Breast epithelium (tissue), 4 donors: ENCODE measurements around the gene EHHADH. TPM values are rescaled to one million over a fixed set of nuclear protein-coding genes. Genes with fewer than 3 reads are reported as not detected.

Experiments
- DNase-seq, 2 donors: peaks; one replicate each; pipeline ENCODE4 v3.0.0-alpha.2; 2019; ENCODE audit warnings: low spot score in 2 of 2
- H3K27ac ChIP-seq, 2 donors: fragments of 200-600 bp; sonication (generic) in 1 of 2; one replicate each; pipeline ENCODE4 v1.5.1; 2016 to 2019; ENCODE audit warnings: mild to moderate bottlenecking in 1 of 2
- H3K27me3 ChIP-seq, 2 donors: fragments of 200-600 bp; sonication (generic) in 1 of 2; one replicate each; pipeline versions ENCODE4 v1.5.1 to v1.6.0; 2017 to 2019; ENCODE audit warnings: control low read depth in 1 of 2, mild to moderate bottlenecking in 1 of 2
- H3K36me3 ChIP-seq: fragments of 200-600 bp; one replicate; pipeline ENCODE4 v1.5.1; 2019
- H3K4me1 ChIP-seq, 2 donors: fragments of 200-600 bp; sonication (generic); one replicate each; pipeline ENCODE4 v1.5.1; 2016 to 2019; ENCODE audit warnings: control low read depth in 1 of 2
- H3K4me3 ChIP-seq, 3 donors: fragments of 200-600 bp; sonication (generic); 1 replicate in 2 of 3; 2 replicates in 1 of 3; pipeline ENCODE4 v1.5.1; 2016 to 2019; ENCODE audit warnings: mild to moderate bottlenecking in 3 of 3, moderate library complexity in 2 of 3
- H3K9me3 ChIP-seq, 2 donors: fragments of 200-600 bp; sonication (generic) in 1 of 2; one replicate each; pipeline ENCODE4 v1.5.1; 2016 to 2019; ENCODE audit warnings: control low read depth in 1 of 2
- POLR2A ChIP-seq: fragments of 450-650 bp; IDR thresholded peaks from one replicate; pipeline ENCODE4 v1.6.1; 2016; ENCODE audit warnings: antibody characterized with exemption, mild to moderate bottlenecking, moderate library complexity
- POLR2AphosphoS5 ChIP-seq, 3 donors: sonication (generic); formaldehyde crosslinking; IDR thresholded peaks; one replicate each; pipeline ENCODE4 v1.6.1; 2017; ENCODE audit warnings: antibody characterized with exemption in 3 of 3
- intact Hi-C: fragments of 100-400 bp; cut with DNase I; formaldehyde crosslinking; loops from one replicate; pipeline ENCODE4 v1.15.1; 2023; ENCODE audit warnings: low total_unique reads
- total RNA-seq, 3 donors: library from RNA; depleted of rRNA; stranded (reverse); fragments of >200 nt; gene quantifications; one replicate each; pipeline ENCODE4 v1.1.0, GENCODE V29; 2016
- TF ChIP-seq, protein P1 (sequence below), 3 donors: fragments of 450-650 bp; IDR thresholded peaks; one replicate each; pipeline ENCODE4 v1.5.1; 2016 to 2017; ENCODE audit warnings: antibody characterized with exemption in 3 of 3, mild to moderate bottlenecking in 3 of 3, moderate library complexity in 3 of 3

The EHHADH gene
- total RNA-seq, 3 donors from 2014 or later: 5.6 to 10.6 (median 6.7) TPM

DNA sequence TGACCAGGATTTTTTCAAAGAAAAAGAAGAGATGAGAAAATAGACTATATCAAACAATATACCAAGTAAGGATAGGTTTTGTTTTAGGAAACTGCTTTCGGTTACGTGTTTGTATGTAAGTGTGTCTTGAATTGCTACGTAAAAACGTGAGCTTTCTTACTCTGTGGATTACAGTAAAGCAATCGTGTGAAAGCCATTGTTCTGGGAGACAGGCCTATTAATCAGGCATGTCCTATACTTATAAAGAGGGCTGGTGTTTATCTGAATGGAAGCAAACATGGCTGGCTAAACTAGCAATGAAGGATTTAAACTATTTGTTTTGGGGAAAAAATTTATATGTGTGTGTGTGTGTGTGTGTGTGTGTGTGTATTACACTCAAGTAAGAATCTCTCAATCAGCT is 2.6 kb downstream of the EHHADH start:
- TF ChIP-seq POLR2AphosphoS5 (IDR thresholded peaks at IDR 0.05) (no peak), POLR2A (no peak)
- TF ChIP-seq, protein P1, sequence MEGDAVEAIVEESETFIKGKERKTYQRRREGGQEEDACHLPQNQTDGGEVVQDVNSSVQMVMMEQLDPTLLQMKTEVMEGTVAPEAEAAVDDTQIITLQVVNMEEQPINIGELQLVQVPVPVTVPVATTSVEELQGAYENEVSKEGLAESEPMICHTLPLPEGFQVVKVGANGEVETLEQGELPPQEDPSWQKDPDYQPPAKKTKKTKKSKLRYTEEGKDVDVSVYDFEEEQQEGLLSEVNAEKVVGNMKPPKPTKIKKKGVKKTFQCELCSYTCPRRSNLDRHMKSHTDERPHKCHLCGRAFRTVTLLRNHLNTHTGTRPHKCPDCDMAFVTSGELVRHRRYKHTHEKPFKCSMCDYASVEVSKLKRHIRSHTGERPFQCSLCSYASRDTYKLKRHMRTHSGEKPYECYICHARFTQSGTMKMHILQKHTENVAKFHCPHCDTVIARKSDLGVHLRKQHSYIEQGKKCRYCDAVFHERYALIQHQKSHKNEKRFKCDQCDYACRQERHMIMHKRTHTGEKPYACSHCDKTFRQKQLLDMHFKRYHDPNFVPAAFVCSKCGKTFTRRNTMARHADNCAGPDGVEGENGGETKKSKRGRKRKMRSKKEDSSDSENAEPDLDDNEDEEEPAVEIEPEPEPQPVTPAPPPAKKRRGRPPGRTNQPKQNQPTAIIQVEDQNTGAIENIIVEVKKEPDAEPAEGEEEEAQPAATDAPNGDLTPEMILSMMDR (IDR thresholded peaks at IDR 0.05): no peak
- intact Hi-C loops: no loop called here

DNA sequence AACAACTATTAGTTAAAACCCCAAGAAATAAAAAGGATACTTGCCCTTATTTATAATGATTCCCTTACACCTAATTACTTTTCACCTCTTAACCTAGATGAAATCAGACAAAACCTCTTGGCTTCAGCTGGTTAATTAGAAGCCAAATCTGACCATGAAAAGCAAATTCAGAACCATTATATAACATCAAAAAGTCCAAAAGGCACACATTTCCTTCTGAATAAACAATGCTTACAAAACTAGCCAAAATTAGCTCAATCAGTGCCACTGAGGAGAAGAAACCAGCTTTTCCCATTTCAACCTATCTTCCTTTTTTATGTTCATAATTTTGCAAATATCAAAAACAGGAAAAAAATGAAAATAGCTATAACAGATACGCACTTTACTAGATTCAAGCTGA is 3.2 kb downstream of the EHHADH start:
- no peak for DNase-seq
- H3K27ac ChIP-seq: no peak overlapping the region
- intact Hi-C loops: no loop called here
- H3K36me3 ChIP-seq: no peaks in the 10 kb centered on the region
- no peaks in the 10 kb centered on the region for H3K27me3 ChIP-seq
- no peaks in the 10 kb centered on the region for H3K4me1 ChIP-seq
- no peaks in the 10 kb centered on the region for H3K9me3 ChIP-seq
- H3K4me3 ChIP-seq: no peak overlapping the region
- no peak for TF ChIP-seq POLR2AphosphoS5 (IDR thresholded peaks at IDR 0.05)
- TF ChIP-seq, protein P1 (IDR thresholded peaks at IDR 0.05): no peak

More for the DNA sequence above, 2.6 kb downstream of the EHHADH start:
- Histone ChIP-seq H3K4me1 (no peaks in the 10 kb centered on the region), H3K9me3 (no peaks in the 10 kb centered on the region), H3K27ac (no peak overlapping the region), H3K27me3 (no peaks in the 10 kb centered on the region), H3K36me3 (no peaks in the 10 kb centered on the region), H3K4me3 (no peak overlapping the region)
- DNase-seq: no peak

DNA sequence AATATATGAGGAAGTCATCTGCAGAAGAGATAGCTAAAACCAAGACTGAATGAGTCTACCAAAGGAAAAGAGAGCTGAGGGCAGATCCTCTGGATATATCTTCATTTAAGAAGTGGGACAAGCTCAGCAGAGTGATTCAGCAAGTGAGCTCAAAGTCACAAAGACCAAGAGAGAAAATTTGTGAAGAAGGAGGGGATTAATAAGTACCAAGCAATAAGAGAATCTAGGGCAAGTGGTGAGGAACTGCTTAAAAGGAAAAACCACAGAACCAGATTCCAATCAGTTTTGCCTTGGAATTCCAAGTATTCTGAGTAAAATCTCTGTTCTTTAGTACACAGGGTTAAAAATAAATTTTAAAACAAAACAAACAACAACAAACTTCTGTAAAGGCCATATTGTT is 3.6 kb downstream of the EHHADH start:
- intact Hi-C loops: no loop called here
- H3K4me1 ChIP-seq: no peaks in the 10 kb centered on the region
- no peak overlapping the region for H3K4me3 ChIP-seq
- H3K27me3 ChIP-seq: no peaks in the 10 kb centered on the region
- H3K36me3 ChIP-seq: no peaks in the 10 kb centered on the region
- TF ChIP-seq POLR2AphosphoS5 (IDR thresholded peaks at IDR 0.05) (no peak), POLR2A (no peak)
- TF ChIP-seq, protein P1 (IDR thresholded peaks at IDR 0.05): no peak
- DNase-seq: no peak
- H3K27ac ChIP-seq: no peak overlapping the region
- H3K9me3 ChIP-seq: no peaks in the 10 kb centered on the region

DNA sequence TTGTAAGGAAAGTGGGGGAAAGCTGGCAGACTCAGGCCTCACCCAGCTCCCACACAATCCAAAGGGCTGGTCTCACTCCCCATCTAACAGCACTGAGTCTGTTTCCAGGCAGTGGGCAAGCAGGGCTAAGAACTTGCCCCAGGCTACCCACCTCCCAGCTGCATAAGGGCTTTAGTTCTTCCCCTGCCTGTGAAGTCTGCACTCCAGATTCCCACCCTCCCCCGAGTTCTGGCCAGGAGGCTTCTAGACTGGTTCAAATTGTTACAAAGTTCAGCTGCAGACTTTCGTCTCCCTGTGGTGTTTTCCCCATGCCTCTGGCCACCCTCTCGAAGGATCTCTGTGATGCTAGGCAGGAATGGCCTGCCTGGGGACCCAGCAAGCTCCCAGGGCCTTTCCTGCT is 11.2 kb downstream of the EHHADH start:
- H3K9me3 ChIP-seq: peaks cover 6 to 13% of the 10 kb centered on the region in 2 donors
- TF ChIP-seq POLR2A: no peak
- TF ChIP-seq, protein P1 (IDR thresholded peaks at IDR 0.05): no peak
- TF ChIP-seq POLR2AphosphoS5 (IDR thresholded peaks at IDR 0.05): no peak
- H3K4me1 ChIP-seq: no peaks in the 10 kb centered on the region
- no peak overlapping the region for H3K4me3 ChIP-seq
- H3K27ac ChIP-seq: no peak overlapping the region
- no peaks in the 10 kb centered on the region for H3K36me3 ChIP-seq
- no peak for DNase-seq
- intact Hi-C loops: no loop called here
- H3K27me3 ChIP-seq: no peaks in the 10 kb centered on the region

DNA sequence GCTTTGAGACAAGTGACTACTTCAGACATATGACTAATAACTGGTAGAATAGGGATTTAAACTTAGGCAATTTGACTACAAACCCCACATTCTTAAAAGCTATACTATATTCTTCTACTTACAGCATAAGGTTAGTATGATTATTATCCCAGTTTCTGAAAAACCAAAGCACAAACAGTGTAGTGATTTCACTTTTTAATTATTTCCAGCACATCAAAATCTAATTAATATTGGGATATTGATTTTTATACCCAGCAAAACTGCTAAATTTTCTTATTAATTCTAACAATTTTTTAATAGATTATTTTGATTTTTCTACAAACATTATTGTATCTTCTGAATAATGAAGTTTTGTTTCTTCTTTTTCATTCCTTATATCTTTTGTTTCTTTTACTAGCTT is 16.9 kb downstream of the EHHADH start:
- TF ChIP-seq, protein P1 (IDR thresholded peaks at IDR 0.05): no peak
- TF ChIP-seq POLR2A (no peak), POLR2AphosphoS5 (IDR thresholded peaks at IDR 0.05) (no peak)
- Histone ChIP-seq H3K4me3 (no peak overlapping the region), H3K36me3 (no peaks in the 10 kb centered on the region), H3K27me3 (no peaks in the 10 kb centered on the region), H3K4me1 (no peaks in the 10 kb centered on the region), H3K27ac (no peak overlapping the region), H3K9me3 (peaks cover 7 to 44% of the 10 kb centered on the region in 2 donors)
- intact Hi-C loops: no loop called here
- DNase-seq: no peak
